Activated T-cell treated with anti-CD3 and anti-CD28 coated beads for 1 hour (primary cell): ENCODE measurements around the gene WDR1.
A peak's percentile ranks its signal among the peaks of the same experiment; 100 is the strongest.
"Not testable (repeated sequence)": the region's sequence is repeated elsewhere in the genome, so short reads cannot be mapped to it uniquely, and the experiment has no call there.

Experiments
- DNase-seq: peaks from one replicate; pipeline ENCODE4 v3.0.0-alpha.2; 2020; ENCODE audit warnings: low read depth

WDR1 gene

DNA sequence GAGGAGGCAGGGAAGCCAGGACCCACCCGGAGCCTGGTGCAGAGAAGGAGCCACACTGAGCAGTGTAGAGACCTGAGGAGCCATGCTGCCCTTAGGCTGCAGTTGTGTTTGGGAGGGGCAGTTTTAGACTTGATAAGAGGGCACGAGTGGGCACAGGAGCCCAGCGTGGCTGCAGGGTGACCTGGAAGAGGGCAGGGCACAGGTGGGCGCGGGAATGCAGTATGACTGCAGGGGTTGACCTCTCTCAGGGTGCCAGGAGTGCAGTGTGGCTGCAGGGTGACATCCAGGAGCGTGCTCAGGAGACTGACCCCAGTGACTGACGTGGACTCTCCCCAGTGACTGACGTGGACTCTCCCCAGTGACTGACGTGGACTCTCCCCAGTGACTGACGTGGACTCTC lies 14.6 kb upstream of the WDR1 start:
- no peak for DNase-seq

DNA sequence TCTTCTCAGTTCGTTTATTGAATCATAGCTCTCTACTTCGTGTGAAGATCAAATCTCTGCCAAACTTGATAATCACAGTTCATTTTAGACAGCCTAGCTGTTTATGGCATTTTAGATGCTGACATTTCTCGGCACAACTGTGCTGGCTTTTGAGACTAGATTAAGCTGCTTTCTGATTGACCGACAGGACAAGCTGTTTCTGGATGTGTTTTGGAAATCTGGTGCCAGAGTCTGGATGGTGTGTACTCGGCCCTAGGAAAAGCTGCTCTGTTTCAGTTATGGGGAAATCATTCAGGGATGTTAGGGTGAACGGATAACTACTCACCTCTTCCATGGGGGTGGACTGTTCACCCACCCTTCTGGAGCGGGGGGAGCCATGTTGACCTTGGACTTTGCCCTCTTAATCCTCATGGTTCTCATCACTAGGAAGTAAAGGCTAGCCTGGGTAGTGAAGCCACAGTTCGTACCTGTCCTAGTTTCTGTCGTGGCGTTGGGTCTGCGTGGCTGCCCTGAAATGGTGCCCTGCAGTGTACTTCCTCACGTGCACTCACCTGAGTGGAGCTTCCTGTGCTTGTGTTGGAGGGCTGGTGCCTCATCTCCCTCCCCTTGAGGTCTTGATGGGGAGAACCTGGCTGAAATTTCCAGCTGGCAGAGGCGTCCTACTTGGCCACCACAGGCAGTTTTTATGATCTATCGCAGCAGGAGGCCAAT lies 13.7 kb upstream of the WDR1 start:
- no peak for DNase-seq

DNA sequence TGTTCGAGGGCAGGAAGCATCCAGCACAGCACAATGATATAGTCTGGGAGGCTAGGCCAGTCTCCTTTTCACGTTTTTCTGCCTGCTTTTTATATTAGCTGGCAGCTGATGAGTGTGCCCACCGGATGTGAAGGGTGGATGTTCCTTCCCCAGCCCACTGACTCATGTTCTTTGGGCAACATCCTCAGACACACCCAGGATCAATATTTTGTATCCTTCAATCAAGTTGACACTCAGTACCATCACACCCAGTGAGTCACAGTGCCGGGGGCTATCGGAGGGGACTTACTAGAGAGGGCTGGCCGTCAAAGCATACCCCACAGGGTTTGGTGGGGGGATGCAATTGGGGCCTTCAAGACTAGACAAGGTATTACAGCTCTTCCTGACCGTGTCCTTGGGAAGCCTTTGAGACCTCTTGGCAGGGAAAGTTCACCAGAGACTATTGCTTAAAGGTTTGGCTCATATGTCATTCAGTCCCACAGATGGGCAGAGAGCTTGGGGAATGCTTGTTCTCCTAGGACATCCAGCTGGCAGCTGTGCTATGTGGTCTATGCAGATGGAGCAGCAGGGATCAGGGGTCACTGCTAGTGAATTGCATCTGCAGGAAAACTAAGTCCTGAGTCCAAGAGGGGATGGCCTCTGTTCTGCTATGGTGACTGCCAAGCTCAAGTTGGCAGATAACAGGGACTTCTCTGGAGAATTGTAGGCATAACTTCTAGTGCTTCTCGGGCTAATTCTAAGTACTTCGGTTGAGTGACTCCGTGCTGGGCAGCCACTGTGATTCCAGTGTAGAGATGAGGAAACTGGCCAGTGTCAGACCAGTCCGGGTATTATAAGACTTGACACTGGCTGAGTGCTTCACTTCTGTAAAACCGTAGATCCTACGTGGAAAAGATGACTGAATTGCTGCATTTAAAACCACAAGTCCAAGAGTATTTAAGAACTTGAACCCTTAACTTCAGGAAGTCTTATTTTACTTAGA lies 12.9 kb upstream of the WDR1 start:
- DNase-seq: no peak

DNA sequence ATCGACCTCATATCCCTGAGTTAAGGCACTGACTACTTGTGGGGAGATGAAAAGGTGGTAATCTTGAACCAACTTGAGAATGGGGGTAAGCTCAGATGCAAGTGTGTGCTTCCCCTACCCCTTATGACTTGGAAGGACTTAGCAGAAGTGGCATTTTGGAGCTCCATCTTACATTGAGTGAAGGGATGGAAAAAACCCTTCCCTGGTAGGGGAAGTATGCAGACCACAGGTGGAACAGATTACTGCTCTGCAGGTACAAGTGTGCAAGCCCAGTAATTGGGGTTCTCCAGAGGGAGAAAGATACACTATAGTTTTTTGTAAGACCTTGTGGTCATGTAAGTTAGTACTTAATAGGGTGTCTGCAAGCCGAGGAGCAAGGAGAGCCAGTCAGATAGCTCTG lies 12.2 kb upstream of the WDR1 start:
- no peak for DNase-seq

DNA sequence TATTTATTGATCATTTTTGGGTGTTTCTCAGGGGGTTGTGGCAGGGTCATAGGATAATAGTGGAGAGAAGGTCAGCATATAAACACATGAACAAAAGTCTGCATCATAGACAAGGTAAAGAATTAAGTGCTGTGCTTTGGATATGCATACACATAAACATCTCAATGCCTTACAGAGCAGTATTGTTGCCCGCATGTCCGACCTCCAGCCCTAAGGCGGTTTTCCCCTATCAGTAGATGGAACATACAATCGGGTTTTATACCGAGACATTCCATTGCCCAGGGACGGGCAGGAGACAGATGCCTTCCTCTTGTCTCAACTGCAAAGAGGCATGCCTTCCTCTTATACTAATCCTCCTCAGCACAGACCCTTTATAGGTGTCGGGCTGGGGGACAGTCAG lies 10.9 kb upstream of the WDR1 start:
- not testable (repeated sequence) for DNase-seq

DNA sequence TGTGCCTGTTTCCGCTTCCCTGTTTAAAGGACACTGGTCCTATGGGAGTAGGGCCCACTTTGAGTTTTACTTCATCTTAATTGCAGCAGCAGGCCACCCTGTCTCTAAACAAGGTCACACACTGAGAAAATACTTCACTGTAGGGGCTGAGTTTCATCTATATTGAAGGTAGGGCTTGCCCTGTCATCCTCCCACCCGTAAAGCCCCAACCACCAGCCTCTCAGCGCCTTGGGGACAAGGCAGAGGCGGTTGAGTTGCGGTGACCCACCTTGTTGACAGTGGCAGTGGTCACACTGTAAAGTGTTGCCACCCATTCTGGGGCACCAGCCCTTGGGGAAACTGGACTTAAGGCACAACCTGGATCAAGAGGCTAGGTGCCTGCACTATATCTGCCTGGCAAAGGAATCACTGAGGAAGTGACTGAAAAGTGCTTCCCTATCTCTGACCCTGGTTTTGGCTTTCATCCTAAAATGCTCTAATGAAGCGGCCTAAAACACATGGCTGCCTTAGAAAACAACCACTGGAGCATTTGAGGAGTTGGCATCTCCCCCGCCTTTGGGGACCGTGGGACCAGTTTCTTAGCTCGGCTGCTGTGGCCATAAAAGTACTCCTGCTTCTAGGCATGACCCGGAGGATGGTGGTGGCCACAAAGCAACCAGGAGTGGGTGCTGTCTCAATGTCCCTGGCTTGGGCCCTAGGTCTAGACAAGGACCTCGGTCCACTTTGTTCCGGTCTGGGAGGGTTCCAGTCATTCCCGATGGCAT lies 7.8 kb upstream of the WDR1 start:
- no peak for DNase-seq

DNA sequence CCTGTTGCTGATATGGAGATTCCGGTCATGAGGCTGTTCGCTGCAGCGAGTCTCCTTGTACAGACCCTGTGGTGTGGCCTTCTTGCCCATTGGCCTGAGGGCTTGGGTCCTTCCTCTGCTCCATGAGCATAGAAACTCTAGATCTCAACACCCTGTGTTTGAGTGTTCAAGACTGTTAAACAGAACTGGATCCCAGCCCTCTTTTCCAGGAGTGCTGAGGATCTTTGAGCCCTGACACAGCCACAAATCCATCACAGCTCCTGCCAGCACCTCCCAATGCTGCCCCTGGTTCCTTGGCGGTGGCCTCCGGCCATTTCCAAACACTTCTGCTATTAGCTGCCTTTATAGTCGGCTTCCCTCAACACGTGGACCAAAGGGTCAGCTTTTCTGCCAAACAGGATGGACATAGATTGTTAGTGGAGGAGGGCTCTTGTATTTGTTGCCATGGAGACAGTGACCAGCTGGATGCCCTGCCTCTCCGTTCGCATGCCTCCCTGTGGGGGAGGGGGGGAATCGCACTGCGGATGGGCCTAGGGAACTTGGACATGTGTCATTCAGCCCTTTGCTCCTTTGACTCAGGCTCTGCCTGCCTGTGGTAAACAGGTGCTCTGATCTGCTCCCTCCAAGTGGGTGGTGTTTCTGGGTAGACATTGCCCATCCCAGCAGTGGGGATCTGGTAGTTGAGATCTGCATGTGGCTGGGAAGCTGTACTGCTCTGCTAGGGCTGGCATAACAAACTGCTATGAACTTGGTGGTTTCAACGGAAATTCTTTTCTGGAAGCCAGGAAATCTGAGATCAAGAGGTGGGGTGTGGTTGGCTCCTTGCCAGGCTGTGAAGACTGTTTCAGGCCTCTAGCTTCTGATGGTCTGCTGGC lies 6.9 kb upstream of the WDR1 start:
- DNase-seq: no peak

DNA sequence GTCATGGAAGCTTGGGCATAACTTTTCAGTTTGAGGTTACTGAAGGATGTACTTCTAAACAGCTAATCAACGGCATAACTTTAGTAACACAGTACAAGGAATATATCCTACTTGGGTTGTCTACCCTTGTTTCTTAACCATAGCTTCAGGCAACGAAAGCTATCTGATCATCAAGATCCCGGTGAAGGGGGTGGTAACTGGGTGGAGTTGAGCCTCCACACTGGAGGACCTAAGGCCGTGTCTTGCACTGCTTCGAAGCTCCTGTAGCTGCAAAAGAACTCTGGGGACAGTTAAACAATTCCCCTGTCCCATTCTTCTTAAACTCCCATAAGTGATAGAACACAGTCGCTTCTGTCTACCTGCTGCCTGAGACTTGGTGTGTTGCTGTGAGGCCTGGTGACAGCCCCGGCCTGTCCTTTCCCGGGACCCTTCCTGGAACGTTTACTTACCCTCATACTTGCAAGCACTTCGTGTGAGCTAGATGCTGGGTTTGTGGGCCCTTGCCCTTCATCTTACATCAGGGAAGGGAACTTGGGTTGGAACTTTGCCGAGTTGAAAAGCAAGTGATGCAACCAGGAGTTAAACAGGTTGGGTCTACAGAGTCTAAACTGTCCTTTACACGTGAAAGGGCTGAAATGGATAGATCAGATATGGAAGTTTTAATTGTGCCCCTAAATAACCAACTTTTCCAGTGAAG lies 5.8 kb upstream of the WDR1 start:
- no peak for DNase-seq

DNA sequence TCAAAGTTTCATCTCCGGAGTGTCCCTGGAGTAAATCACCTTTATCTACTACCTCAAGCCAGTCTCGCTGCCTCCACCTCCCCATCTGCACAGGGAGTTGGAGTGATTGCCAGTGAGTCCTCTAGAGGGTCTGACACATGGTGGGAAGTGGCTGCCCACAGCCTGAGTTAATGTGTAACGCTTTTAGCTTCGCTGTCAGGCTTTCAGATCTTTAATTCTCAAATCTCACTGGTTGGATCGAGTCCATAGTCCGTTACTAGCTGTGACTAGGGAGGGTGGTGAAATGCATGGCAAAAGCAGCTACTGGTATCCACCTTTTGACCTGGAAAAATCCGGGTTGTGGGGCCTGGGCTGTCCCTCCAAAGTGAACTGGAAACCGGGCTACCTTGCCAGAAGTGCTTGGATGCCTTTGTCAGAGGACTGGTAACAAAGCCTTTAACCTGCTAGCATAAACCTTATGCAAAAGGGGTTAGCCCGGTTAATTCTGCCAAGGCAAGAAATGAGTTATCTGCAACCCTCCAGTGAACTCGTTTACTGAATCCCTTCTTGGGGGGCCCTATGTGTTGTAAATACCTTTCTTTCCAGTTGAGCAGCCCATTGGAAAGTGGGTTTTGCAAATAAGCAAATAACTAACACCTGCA lies 5.1 kb upstream of the WDR1 start:
- DNase-seq: no peak

DNA sequence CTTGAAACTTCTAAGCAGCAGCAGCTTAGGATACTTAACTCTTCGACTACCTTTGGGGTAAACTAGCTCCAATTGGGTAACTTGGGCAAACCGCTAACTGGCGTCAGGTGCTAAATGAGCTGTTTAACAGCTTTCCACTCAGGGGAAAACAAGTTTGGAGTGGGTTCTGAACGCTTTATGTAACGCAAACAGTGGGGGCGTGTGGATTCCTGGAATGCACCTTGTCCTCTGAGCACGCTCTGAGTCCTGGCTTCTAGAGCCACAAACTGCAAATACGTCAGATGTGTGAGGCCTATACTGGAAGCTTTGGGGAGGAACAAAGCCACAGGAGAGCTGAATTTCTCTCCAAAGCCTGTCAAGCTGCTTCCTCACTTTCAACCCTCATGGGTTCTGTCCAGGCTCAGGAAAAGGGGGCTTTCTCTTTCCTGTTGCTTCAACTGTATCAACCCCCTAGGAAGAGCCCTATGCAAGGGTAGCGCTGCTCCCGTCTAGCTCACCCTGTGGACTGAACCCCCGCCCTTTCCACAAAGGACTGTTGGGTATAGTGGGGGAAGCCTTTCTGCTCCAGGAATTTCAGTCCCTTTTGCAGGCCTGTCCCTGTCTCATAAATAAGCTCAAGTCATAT lies 4.5 kb upstream of the WDR1 start:
- no peak for DNase-seq

DNA sequence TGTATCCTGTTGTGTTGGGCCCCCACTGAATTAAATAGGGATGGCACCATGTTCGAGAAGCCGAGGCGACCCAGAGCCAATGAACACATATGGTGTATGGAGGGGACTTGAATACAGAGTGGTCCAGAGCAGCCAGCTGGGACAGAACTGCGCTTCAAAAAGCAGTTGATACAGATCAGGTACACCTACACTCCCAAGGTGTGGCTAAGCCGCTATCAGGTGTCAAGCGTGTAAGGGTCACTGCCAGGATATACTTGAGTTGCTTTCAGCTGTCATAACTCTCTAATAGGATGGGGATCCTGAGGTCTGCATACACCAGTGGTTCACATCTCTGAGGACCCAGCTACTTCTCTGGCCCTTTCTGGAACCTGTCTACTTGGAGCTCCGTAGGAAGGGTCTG lies 3.2 kb upstream of the WDR1 start:
- no peak for DNase-seq

DNA sequence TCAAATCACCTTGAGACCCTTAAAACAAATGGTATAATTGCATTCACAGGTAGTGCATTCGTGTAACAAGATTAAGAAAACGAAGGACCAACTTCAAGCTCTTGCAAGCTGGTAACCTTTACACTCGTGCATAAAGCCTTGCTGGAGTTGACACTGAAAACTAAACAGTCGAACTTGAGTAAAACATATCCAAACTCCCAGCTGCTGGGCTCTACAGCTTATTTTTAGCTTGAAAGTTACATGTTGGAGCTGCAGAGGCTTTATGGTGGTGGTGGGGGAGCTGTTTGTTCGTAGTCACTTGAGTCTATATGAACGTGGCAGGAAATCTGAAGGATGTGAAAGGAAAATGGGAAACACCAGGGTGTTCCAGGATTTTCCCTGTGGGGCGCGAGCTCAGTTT lies 2.7 kb upstream of the WDR1 start:
- no peak for DNase-seq

DNA sequence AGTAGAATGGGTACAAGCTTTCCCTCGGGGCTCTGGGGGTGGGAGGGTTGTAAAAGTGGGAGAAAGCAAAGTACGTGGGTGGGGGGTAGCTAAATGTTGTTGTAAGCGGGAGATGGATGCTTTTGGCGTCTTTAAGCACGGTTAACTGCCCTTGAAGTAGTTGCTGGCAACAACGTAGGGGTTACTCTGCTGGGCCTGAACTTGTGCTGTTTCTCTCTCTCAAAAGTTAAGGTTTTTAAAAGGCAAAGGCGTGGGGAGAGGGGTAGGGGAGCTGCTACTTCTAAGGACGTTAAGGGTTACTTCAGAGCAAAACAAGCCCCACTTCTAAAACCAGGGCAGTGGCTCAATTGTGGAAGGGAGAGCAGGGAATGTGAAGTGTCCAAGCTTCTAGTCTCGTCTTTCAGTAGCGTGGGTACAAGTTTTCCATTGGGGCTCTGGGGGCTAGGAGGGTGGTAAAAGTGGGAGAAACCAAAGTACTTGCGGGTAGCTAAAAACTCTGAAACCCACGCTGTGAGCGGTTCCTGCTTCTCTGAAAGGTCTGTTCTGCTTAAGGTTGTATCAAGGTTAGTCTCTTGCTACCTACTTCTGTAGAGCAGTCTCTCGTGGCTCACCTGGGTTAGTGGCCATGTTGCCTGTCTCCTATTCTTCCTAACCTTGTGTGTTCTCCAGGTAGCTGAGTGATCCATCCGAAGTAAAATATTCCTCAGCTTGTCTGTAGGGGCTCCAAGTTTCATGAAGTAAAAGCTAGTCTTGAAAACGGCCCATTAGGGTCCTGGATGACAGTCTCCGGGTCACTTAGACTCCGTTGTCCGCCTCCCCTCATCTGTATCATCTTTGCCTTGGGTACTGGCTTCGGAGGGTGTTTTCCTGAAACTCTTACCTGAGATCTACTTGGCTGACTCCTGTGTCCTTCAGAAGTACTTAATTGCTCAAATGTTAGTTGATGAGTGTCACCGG lies 1.7 kb upstream of the WDR1 start:
- DNase-seq: no peak

DNA sequence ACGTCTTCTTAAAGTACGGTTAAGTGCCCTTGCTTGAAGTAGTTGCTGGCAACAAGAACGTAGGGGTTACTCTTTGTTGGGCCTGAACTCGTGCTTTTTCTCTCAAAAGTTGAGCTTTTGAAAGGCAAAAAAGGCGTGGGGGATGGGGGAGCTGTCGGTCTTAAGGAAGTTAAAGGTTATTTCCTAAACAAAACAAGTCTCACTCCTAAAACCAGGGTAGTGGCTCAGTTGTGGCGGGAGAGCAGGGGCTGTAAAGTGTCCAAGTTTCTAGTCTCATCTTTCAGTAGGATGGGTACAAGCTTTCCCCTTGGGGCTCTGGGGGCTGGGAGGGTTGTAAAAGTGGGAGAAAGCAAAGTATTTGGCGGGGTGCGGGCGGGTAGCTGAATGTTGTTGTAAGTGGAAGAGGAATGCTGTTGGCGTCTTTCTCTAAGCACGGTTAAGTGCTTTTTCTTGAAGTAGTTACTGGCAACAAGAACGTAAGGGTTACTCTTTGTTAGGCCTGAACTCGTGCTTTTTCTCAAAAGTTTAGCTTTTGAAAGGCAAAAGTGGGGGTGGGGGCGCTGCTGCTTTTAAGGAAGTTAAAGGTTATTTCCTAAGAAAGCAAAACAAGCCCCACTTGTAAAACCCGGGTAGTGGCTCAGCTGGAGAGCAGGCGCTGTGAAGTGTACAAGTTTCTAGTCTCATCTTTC lies 904 bp upstream of the WDR1 start:
- DNase-seq: no peak

DNA sequence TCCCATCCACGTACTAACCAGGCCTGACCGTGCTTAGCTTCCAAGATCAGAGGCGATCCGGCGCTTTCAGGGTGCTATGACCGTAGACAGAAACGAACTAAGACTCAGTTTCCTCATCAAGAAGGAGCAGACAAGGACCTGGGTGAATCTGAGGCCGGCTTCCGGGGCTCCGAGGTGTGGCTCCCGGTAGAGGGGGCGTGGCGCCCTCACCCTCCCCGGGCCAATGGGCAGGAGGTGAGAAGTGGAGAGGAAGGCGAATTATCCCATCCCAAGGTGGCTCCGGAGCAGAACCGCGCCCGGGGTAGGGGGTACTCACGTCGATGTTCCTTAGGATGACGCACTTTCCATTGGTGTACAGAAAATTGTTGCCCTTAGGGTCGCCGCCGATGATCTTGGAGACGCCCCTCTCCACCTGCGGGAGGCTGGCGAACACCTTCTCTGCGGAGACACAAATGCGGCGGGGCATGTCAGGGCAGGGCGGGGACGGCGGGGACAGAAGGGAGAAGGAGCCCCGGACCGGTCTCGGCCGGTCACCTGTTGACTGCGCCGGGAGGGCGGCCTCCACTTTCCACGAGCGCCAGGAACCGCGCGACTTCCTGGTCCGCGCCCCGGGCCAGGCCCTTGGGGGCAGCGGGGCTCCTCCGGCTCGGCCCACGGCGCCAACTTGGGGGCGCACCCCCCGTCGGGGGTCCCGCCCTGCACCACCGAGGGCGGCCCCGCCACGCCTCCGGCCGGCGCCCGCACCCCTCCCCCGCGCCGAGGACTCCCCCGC lies 616 bp downstream of the WDR1 start:
- peak; percentile 63 for DNase-seq

DNA sequence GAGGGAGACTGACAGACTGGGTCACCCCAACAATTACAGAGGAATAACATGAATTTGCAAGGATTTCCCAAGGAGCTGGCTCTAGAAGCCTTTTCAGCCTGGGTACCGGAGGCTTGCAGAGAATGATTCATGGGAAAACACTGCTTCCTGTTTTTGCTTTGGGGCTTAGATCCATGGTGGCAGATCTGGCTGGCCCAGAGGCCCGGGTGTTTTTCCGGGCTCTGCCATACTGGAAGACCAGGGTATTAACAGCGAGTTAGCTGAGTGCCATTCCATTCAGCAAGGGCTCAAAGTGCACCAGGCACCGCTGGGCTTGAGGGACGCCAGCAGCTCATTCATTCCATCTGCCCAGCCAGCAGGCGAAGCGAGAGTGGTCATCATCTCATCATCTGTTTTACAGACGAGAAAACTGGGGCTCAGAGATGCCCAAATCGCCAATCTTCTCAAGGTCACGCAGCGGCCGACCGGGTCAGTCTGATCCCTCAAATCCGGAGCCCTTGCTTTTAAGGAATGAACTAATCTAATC lies 1.3 kb downstream of the WDR1 start:
- DNase-seq: no peak

DNA sequence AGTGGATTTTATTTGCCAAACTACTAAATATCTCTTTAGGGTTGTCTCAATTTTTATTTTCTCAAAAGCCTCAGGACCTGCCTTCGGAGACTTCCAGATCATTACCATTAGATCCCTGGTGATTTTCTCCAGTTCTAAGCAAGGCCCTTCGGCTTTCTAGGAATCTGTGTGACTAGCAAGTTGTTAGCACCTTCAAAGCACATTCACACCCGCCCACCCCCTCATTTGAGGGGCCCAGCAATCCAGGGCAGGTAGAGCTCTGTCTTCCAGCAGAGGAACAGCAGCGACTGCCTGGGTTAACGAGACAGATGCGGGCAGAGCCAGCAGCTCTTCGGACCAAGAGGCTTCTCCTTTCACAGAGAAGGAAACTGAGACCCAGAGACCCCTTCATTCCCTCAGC lies 2.0 kb downstream of the WDR1 start:
- DNase-seq: no peak
